ENCODE measurements around the gene DEUP1.
"Not testable (repeated sequence)": the region's sequence is repeated elsewhere in the genome, so short reads cannot be mapped to it uniquely, and the experiment has no call there.

Gene DEUP1

GRCh38 chr11:93359396-93359795, 28.9 kb downstream of the DEUP1 start:
- DNase-seq (ENCODE audit: low read depth): no peak

GRCh38 chr11:93361435-93361834, 30.9 kb downstream of the DEUP1 start:
- no peak for DNase-seq (ENCODE audit: low read depth)

GRCh38 chr11:93368022-93368421, 37.5 kb downstream of the DEUP1 start:
- DNase-seq (ENCODE audit: low read depth): no peak

- DNase-seq (ENCODE audit: low read depth): no peak
These were observed 39.7 kb downstream of the DEUP1 start for GRCh38 chr11:93370260-93370659.

GRCh38 chr11:93389737-93390136, 59.2 kb downstream of the DEUP1 start:
- no peak for DNase-seq (ENCODE audit: low read depth)

- DNase-seq (ENCODE audit: low read depth): no peak
These were observed 62.3 kb downstream of the DEUP1 start for GRCh38 chr11:93392867-93393266.

- no peak for DNase-seq (ENCODE audit: low read depth)
These were observed 62.8 kb downstream of the DEUP1 start for GRCh38 chr11:93393386-93393785.

- DNase-seq (ENCODE audit: low read depth): no peak
These were observed 63.9 kb downstream of the DEUP1 start for GRCh38 chr11:93394488-93394887.

GRCh38 chr11:93396316-93396715, 65.8 kb downstream of the DEUP1 start:
- peak; percentile 5 for DNase-seq (ENCODE audit: low read depth)

GRCh38 chr11:93403930-93404329, 73.4 kb downstream of the DEUP1 start:
- DNase-seq (ENCODE audit: low read depth): no peak

GRCh38 chr11:93407777-93408401, 77.3 kb downstream of the DEUP1 start:
- DNase-seq (ENCODE audit: low read depth): no peak

- no peak for DNase-seq (ENCODE audit: low read depth)
These were observed 79.9 kb downstream of the DEUP1 start for GRCh38 chr11:93410441-93410840.

GRCh38 chr11:93411705-93412104, 81.2 kb downstream of the DEUP1 start:
- DNase-seq (ENCODE audit: low read depth): no peak

GRCh38 chr11:93432247-93432646, 101.7 kb downstream of the DEUP1 start:
- no peak for DNase-seq (ENCODE audit: low read depth)

GRCh38 chr11:93443232-93443631, 112.7 kb downstream of the DEUP1 start:
- not testable (repeated sequence) for DNase-seq (ENCODE audit: low read depth)

GRCh38 chr11:93444617-93445073, 114.1 kb downstream of the DEUP1 start:
- DNase-seq (ENCODE audit: low read depth): no peak

- DNase-seq (ENCODE audit: low read depth): no peak
These were observed 127.7 kb downstream of the DEUP1 start for GRCh38 chr11:93458286-93458685.

GRCh38 chr11:93463666-93464065, 133.1 kb downstream of the DEUP1 start:
- DNase-seq (ENCODE audit: low read depth): not testable (repeated sequence)

GRCh38 chr11:93464927-93465540, 134.5 kb downstream of the DEUP1 start:
- no peak for DNase-seq (ENCODE audit: low read depth)

GRCh38 chr11:93467054-93467453, 136.5 kb downstream of the DEUP1 start:
- no peak for DNase-seq (ENCODE audit: low read depth)

GRCh38 chr11:93468290-93468689, 137.7 kb downstream of the DEUP1 start:
- DNase-seq (ENCODE audit: low read depth): no peak

GRCh38 chr11:93474123-93474522, 143.6 kb downstream of the DEUP1 start:
- DNase-seq (ENCODE audit: low read depth): no peak

GRCh38 chr11:93476796-93477195, 146.3 kb downstream of the DEUP1 start:
- peak; percentile 10 for DNase-seq (ENCODE audit: low read depth)

GRCh38 chr11:93477684-93478234, 147.2 kb downstream of the DEUP1 start:
- DNase-seq (ENCODE audit: low read depth): no peak
